Superior temporal gyrus (tissue), 1 donor: ENCODE results near the gene POC1A.
"Not testable (repeated sequence)": the region's sequence is repeated elsewhere in the genome, so short reads cannot be mapped to it uniquely, and the experiment has no call there.

ENCODE experiments used
- DNase-seq: peaks from one replicate; pipeline ENCODE4 v3.0.0-alpha.2; 2016; ENCODE audit errors: extremely low spot score

Gene POC1A

DNA sequence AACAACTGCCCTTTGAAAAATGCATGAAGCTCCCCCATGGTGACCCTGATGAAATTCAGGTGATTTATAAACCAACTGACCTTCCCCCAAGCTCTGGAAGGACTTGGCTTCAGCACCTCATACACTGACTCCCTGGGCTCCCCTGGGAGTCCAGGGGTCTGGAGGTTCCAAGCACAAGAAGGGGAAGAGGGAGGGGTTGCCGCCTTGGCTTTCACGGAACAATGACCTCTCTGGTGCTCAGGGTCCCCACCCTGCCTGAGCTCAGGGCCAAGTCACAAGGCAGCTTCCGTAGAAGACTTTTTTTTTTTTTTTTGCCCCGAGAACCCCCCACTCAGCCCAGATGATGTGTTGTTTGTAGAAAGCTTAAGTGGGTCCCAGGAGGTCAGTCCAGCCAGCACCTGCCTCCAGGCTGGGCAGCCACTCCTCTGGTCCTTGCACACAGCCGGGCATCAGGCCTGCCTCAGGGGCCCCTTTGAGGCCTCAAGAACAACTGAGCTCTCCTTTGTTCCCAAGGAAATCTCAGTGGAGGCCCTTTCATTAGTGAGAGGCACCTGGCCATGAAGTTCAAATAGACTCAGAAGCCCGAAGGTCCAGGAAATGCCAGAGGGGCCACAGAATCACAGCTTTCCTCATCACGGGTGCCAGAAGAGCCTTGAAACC is 29.7 kb upstream of the POC1A start:
- DNase-seq, result no peak

DNA sequence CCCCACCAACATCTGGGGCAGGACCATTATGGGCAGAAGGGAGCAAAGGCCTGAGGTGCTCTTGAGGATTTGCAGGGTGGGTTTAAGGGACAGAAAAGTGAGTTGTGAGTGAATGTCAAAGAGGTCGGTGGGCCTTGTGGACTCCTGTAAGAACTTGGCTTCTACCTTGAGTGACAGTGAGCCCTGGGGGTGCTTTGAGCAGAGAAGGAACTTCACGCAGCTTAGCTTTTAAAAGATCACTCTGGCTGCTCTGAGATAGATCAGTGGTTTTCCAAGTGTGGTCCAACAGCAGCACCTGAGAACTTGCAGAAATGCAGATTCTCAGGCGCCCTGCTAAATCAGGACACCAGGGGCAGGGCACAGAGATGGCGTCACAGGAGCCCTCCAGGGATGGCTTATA is 28.5 kb upstream of the POC1A start:
- no peak for DNase-seq

DNA sequence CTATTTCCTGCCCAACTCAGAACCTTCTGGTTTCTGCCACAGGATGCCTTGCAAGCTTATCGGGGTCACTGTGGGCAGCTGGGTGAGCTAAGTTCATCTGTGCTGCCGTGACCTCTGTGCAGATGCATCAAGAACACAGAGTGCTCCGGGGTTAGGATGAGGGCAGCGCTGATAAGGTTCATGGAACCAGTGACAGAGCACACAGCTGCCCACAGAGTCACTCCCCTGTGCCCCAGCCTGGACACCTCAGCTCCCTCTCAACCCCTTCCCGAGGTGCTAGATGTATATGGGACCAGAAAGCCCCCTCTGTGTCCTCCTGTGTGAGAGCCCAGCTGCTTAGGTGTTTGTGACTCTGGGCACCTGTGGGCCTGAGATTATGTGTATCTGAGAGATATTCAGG is 28.0 kb upstream of the POC1A start:
- no peak for DNase-seq

DNA sequence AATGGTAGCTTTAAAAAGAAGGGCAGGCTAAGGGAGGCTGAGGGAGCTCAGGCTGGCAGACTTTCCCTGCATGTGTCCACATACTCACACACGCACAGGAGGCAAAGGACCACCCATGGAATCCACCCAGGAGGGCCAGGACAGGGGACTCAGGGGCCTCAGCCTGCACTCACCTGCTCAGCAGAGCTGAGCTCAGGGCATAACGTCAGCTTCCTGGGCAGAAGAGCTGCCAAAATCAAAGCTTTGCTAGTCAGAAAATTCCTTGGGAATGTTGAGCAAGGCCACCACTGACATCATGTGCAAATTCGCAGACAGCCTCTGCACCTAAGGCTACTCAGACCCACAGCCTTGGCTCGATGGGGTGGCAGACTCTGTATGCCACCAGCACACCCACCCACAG is 27.3 kb upstream of the POC1A start:
- DNase-seq, result no peak

DNA sequence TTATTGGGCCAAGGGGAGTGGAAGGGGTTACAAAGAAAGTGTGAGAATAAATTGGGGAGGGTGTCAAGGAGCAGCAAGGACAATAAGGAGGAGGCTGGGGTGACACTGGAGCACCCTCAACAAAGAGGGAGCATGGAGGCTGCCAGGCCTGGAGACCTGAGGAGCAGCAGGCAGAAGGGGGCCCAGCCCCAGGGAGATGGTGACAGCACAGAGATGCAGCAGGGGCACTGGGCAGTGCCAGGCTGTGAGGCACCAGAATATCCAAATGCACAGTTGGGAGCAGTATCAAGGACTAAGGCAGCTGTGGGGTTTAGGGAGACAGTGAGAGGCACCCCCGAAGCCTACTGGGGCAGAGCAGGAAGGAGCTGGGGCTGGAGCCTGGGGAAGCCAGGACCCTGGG is 24.3 kb upstream of the POC1A start:
- no peak for DNase-seq

DNA sequence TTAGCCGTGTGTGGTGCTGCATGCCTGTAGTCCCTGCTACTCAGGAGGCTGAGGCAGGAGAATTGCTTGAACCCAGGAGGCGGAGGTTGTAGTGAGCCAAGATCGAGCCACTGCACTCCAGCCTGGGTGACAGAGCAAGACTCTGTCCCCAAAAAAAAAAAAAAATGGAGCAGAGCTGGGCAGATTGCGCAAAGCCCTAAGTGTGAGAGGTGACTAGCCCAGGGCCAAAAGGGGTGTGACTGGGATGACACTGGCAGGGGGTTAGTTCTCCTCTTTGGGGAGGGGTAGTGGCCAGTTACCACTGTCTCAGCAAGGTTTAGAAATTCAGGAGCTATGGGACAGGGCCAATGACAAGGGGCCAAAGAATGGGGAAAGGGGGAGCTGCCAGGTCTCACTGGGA is 23.9 kb upstream of the POC1A start:
- DNase-seq, result not testable (repeated sequence)

DNA sequence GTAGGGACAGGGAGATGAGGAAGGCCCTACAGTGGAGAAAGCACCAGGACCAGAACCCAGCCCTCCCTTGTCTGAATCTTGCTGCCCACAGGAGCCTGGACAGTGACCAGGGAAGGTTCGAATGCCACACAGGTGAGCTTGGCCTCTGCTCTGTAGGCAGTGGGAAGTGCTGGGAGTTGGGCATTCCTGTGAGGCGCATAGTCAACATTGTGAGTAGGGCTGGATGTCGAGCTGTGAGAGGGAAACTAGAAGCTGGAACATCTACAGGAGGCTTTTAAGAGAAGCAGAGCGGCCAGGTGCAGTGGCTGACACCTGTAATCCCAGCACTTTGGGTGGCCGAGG is 23.4 kb upstream of the POC1A start:
- no peak for DNase-seq

DNA sequence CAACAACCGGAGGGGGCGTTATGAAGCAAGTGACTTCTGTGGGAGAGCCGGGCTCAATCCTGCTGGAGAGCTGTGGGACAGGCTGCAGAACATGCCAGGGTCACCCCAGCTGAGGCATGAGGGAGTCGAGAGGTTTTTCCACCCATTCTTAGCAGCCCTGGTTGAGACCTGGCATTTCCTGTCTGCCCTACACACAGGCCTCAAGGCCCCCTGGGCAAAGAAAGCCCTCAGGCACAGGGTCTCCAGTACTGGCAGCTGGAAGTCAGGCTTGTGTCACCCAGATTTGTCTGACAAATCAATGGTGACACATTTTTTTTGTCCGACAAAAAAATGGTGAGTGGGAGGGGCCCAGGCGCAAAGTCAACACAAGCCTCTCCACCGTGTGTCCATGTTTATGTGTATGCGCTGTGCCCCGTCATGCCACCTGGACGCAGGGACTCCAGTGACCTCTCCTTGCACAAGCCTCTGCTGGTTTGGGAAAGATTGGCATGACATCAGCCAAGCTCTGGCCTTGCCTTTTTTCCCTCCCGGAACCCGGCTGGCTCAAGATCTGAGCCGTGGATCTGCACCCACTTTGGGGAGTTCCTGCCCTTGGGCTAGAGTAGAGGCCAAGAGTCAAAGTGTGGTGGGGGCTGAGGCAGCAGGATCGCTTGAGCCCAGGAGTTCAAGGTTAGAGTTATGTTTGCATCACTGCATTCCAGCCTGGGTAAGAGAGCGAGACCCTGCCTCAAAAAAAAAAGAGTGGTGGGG is 22.9 kb upstream of the POC1A start:
- no peak for DNase-seq

DNA sequence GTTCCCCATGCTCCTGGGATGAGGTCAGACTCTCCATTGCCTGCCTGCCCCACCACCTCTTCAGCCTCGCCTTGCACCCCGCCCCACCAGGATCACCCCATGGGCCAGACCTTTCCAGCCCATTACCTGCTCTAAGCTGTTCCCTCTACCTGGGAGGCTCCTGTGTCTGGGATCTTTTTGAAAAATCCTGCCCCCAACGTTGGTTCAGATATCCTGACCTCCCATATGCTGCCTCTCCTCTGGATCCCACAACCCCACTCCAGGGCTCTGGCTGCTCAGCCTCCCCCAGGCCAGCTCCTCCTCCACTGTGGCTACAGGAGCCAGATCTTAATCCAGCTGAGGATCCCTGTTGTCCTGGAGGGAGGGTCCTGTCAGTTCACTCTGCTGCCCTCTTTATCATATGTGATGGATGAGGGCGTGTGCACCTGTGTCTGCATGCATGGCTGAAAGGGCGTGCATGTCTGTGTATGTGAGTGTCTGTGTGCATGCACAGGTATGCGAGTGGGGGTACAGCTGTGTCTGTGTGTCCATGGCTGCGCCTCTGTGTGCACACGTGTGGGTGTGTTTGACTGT is 22.0 kb upstream of the POC1A start:
- no peak for DNase-seq

DNA sequence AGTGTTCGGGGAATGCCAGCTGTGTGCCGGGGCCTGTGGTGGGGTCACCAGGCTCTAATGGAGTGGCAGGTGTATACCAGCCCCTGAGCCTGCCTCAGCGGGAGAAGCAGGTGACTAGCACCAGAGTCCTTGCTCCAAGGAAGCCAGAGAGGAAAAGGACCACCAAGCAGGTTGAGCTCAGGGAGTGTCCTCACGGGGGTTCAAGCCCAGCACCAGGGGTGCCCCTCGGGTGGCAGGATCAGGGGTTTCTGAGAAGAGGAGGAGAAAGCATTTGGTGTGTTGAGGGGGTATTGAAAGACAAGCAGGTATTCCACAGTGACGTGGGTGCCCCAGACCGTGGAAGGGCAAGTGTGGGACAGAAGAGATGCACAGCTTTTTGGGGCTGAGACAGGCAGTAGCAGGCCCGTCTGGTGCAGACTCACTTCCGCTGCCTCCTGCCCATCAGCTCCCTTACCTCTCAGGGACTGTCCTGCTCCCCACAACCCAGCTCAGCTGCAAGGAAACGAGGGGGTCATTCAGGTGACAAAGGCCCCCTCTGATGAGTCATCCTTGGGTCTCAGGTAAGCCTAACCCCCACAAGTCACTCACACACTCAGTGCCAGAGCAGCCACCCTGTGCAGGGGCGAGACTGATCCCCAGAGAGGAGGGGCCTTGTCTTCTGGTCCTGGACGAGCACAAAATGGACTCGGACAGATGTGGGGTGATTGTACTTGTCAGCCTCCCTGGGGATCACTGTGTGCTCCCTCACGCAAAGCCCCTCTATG is 21.4 kb upstream of the POC1A start:
- DNase-seq, result no peak

DNA sequence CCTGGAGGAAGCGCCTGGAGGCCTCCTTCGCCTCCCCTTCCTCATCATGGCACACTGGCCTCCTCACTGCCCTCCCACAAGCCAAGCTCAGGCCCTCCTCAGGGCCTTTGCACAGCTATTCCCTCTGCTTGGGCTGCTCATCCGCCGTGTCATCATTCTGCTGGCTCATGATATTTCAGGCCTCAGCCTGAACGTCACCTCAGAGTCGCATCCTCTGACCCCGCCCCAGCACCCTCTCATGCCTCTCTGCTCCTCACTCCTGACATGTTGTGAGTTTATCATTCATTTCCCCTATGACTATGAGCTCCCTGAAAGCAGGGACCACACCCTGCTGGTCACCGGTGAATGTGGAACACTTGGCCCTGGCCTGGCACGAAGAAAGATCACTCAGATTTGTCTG is 20.7 kb upstream of the POC1A start:
- no peak for DNase-seq

DNA sequence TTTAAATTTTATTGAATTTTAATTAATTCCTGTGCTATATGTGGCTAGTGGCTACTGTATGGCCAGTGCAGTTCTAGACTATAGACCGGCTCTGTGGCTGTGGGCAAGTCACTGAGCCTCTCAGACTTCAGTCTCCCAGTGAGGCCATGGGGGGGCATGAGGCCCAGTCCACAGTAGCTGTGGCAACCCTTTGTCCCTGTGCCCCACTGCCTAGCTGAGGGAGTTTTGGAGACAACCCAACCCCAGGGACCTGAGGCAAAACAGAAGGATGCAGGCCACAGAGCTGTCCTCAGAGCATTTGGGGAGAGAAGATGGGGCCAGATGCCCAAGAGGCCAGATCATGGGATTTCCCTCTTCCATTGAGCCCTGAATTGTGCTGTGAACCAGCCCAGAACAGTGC is 18.9 kb upstream of the POC1A start:
- no peak for DNase-seq

DNA sequence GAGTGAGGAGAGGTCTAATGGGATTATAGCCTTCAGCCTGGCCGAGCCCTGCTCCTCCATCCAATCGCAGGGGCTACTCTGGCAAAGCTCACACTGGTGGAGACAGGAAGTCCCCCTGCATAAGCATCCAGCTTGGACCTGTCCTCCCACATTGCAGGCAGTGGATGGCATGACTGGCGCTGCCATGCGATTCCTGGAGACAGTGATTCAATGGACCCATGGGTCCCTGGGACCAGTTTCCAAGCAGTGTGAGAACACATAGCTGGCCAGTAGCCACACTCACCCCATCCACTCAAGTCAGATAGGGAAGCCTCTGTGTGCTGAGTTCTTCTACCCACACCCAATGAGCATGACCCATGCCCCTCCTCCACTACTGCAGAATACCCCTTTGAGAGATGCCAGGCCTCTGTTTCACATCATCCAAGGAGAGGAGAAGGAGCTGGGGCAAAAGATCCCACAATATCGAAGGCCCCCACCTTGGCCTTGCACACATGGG is 18.1 kb upstream of the POC1A start:
- peak; percentile 72 for DNase-seq

DNA sequence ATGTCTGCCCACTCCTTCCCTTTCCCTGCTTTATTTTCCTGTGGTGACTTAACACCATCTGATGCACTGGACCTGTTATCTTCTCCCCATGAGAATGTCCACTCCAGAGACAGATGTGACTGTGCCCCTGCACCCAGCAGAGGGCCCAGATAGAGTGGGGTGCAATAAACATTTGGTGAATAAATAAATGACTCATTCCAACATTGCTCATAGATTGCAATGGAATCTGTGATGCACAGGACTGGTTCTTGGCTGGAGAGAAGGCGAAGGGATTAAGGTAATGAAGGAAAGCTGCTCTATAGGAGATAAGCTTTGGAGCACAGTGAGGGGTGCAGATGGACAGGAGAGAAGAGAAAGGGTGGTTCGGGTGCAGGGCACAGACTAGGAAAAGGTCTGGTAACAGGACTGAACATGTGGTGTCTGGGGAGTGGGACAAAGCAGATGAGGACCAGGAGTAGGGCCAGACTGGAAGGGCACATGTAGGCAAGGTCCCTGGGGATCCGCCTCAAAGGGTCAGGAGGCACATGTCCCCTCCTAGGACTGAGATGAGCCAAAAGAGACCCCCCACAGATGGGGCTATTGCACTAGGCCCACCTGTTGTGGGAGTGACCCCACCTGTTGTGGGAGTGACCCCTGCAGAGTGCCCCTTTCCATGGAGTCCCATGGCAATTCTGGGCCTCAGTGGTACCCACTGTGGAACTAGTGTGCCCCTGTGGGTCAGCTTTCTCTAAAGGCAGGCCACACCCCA is 17.5 kb upstream of the POC1A start:
- DNase-seq, result no peak

DNA sequence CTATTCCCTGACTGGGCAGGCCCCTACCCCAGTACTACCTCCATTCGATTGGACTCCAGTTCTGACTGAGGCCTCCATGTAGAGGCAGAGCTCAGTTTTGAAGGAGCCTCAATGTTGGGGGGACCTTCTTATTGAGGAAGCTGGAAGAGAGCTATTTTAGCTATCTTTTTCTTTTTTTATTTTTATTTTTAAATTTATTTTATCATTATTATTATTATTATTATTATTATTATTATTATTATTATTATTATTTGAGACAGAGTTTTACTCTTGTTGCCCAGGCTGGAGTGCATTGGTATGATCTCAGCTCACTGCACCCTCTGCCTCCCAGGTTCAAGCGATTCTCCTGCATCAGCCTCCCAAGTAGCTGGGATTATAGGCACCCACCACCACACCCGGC is 16.0 kb upstream of the POC1A start:
- not testable (repeated sequence) for DNase-seq

DNA sequence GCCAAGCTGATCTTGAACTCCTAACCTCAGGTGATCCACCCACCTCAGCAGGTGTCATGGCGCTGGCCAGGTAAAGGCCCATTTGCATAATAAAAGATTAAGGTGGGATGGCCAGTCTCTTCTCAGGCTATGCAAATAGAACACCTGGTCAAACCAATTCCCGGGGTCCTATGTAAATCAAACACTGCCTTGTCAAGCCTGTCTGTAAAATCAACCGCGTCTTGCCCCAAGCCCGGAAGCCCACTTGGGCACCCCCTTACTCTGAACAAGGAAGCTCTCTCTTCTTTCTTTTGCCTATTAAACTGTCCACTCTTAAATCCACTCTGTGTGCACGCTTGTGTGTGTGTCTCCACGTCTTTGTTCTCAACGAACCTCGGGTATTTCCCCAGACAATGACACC is 13.0 kb upstream of the POC1A start:
- DNase-seq, result no peak

DNA sequence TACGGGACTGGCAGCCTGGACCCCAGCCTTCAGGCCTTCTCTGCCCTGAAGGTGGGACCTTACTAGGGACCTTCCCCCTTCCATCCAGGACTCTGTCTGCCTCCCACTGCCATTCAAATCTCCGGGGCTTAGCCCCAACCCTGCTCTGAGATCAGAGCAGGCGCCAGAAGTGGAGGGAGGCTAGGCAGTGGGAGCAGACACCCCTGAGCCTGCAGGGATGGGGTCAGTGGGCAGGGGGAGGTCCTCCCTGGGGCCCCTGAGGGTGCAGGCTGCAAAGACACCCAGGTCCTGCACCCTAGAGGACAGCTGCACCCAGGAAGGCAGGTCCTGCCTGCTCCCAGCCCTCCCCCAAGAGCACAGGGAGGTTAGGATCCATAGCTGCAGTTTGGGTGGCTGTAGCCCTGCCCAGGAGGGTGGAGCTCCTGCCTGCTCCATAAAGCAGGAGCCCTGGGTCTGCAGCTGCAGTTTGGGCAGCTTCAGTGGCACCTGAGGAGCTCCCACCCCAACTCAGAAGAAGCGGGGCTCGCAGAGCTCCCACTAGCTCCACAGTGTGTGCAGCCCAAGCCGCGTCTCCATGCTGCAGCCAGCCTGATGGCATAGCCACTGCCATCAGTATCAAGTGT is 8.1 kb upstream of the POC1A start:
- DNase-seq, result no peak

DNA sequence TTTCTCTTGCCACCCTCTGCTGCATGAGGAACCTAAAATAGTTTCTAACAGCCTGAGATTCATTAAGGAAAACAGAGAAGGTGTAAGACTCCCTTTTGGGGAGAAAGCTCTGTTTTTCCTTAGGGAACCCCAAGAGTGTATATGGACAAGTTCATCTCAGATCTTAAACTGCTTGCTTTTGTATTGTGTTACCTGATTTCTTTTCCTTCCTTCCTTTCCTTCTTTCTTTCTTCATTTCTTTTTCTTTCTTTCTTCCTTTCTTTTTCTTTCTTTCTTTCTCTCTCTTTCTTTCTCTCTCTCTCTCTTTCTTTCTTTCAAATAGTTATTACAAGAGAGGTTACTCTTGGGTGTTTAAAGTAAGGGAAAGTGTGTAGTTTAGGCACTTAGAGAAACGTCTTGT is 5.3 kb upstream of the POC1A start:
- DNase-seq, result no peak

DNA sequence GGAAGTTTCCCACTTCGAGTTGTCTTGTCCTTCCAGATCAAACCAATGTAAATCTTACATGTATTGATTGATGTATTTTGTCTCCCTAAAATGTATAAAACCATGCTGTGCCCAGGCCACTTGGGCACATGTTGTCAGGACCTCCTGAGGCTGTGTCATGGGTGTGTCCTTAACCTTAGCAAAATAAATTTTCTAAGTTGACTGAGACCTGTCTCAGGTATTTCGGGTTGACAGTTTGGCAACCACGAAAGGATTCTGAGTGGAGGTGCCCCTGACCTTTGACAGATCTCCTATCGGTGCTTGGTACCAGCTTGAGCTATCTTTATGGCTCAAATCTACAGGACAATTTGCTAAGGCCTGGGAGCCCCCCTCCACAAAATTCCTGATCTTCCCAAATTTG is 1.7 kb upstream of the POC1A start:
- no peak for DNase-seq

DNA sequence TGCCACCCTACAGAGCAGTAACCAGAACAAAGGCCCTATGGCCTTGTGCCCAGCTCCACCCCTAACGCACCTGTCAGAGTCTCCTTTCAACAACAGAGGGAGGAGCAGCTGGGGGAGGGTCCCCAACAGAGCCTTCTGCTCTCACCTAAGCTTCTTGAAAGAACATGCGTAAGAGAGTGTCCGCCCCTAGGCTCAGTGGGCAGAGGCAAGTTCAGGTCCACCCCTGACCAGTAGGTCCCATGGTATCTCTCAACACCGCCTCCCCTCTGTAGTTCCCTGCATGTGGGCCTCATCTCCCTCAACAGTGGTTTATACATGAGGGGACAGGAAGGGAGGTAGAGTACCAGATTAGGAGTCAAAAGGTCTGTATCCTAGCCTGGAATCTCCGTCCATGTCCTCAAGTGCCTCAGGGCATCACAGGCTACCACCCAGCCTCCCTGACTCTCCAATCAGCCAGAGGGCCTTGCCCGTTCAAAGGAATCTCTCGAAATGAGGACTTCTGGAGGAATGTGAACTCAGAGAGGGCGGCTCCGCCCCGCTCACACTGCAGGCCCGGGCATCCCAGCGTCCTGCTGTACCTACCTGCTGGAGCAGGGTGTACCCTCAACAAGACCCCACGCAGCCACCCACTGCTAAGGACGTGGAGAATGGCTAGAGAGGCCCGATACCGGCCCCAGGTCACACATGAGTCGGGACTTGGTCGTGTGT is 680 bp downstream of the POC1A start:
- no peak for DNase-seq

DNA sequence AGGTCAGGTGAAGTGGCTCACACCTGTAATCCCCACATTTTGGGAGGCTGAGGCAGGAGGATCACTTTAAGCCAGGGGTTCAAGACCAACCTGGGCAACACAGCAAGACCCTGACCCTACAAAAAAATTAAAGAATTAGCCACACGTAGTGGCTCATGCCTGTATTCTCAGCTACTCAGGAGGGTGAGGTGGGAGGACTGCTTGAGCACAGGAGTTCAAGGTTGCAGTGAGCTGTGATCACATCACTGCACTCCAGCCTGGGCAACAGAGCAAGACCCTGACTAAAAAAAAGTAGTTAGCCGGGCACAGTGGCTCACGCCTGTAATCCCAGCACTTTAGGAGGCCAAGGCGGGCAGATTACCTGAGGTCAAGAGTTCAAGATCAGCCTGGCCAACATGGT is 2.2 kb downstream of the POC1A start:
- DNase-seq, result not testable (repeated sequence)
